C4-2B (cell line): ENCODE measurements around the gene APOC1.
A peak's percentile ranks its signal among the peaks of the same experiment; 100 is the strongest.

Experiments
- H3K27ac ChIP-seq: fragments of 450-650 bp; 2 replicates; pipeline ENCODE4 v1.5.1; 2017
- CTCF ChIP-seq: fragments of 450-650 bp; conservative IDR thresholded peaks from 2 replicates; pipeline ENCODE4 v1.5.1; 2017; ENCODE audit warnings: mild to moderate bottlenecking
- ZFX ChIP-seq: fragments of 450-650 bp; IDR thresholded peaks from 2 replicates; pipeline ENCODE4 v1.6.1; 2017

Gene APOC1

GRCh38 chr19:44914433-44915206 lies at the start of gene APOC1:
Gene APOC1, plus strand, starts transcription at chr19:44914608. Its CDS starts 284 bp downstream, at chr19:44914892.
- peak within 1 kb of the TSS; percentile 57 for H3K27ac ChIP-seq

GRCh38 chr19:44865196-44865767 lies 49.1 kb upstream of the APOC1 start:
- TF ChIP-seq ZFX, result no peak
- no peak for TF ChIP-seq CTCF
- H3K27ac ChIP-seq, result no peak overlapping the region

- H3K27ac ChIP-seq, result no peak overlapping the region
- no peak for TF ChIP-seq CTCF
- TF ChIP-seq ZFX, result no peak
Measured at GRCh38 chr19:44866664-44867063, 47.7 kb upstream of the APOC1 start.

GRCh38 chr19:44867578-44867977 lies 46.8 kb upstream of the APOC1 start:
- H3K27ac ChIP-seq, result no peak overlapping the region
- TF ChIP-seq ZFX (no peak), CTCF (no peak)

- no peak for TF ChIP-seq ZFX
- TF ChIP-seq CTCF, result no peak
Measured at GRCh38 chr19:44869733-44870470, 44.5 kb upstream of the APOC1 start.

GRCh38 chr19:44871809-44872208 lies 42.6 kb upstream of the APOC1 start:
- H3K27ac ChIP-seq, result no peak overlapping the region
- TF ChIP-seq CTCF (no peak), ZFX (no peak)

More at GRCh38 chr19:44869733-44870470, 44.5 kb upstream of the APOC1 start:
- H3K27ac ChIP-seq, result no peak overlapping the region

GRCh38 chr19:44872661-44873060 lies 41.7 kb upstream of the APOC1 start:
- no peak overlapping the region for H3K27ac ChIP-seq
- TF ChIP-seq CTCF (no peak), ZFX (no peak)
